Measurements from ENCODE around the gene TBC1D4.

The TBC1D4 gene

DNA sequence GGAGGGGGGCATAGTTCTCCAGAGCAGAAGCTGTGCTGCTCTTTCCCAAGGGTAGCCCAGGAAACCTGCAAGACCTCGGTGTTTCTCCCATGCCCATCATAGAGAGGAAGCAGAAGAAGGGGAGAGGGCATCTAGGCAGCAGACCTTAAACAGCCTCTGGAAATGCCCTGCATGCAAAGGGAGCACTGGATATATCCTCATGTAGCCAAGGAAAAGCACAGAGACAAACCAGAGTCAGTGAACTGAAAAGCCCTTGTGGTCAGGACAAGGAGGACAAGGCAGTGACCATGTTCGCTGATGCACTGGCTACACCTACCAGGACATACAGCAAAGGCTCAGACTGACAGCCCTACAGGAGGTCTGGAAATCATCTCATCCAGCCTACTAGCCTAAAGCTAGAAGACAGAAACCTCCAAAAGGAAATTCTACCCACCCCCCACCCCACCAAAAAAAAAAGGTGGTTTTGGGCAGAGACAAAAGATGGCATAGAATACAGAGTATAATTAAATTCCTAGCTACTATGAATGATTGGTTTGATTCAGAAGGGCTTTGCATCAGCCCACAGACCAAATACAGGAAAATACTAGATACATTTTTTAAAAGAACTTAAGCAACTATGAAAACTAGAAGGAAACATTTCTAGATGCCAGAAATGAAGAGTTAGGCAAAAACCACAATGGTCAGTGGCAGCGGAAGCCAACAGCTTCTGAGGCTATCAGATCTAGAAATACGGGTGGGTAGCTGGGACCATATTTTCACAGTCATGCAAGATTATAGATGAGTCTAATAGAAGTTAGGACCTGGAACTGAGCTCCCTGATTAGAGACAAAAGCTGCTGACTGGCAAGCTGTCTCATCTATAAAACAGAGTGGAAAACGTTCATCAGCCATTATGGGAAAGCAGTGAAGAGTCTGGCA lies 4.4 kb upstream of the TBC1D4 start:
- DNase-seq, result peak; percentile 8

GRCh38 chr13:75485286-75486062 lies 3.5 kb upstream of the TBC1D4 start:
- peak; percentile 21 for DNase-seq

- DNase-seq, result no peak
Observed at GRCh38 chr13:75482820-75483079, 781 bp upstream of the TBC1D4 start.

DNA sequence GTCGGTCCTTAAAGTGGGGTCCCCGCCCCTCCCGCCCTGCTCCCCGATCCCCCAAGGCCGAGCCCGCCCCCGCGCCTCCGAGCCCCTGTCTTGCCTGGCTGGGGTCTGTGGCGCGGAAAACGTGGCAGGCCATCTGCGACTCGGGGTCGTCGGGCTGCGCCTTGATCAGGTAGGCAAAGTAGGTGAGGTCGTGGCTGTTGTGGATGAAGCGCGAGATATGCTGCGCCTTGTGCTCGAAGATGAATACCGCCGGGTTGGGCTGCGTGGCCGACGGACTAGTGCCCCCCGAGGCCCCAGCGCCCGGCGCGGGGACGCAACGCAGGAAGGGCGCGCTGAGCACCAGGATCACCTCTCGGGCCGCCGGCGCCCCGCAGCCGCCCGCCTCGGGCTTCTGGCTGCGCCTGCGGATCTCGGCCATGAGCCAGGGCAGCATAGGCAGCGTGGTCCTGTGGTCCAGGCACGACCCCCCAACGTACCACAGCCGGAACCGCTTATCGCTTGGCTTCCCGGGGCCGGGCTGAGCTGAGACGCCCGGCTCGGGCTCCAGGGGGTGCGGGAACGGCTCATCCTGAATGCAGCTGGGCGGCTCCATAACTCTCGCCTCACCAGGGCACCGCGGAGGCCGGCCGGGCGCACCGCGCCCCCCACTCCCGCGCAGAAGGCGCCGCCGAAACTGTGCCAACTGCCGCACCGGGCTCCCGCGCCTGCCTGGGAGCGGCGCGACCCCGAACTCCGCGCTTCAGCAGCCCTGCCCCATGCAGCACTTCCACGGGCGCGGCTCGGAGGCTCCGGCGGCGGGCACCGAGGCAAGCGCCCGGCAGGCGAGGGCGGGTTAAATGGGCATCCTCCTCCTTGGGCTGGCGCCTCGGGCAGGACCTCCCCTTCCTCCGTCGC lies 546 bp downstream of the TBC1D4 start:
- DNase-seq, result peak; percentile 45

DNA sequence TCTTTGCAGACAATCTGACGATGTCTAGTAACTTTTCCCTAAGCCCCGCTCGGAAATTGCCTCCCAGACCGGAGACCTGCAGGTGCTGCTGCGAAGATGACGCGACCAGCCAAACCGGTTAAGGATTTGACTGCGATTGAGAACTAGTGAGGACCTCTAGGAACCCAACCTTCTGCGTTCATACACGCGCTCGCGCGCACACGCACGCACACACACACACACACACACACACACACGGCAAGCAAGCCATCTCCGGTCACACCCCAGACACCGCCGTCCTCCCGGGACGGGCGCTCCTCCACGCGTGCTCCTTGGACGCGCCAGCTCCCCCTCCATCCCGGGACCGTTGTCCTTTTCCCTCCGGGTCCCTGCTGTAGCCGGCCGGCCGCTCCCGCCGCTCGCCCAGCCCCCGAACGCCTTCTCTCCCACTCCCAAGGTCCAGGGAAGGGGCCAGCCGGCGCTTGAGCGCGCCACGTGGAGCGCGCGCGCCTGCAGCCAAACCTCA lies 1.2 kb downstream of the TBC1D4 start:
- peak; percentile 88 for DNase-seq

GRCh38 chr13:75479102-75479740 lies 2.7 kb downstream of the TBC1D4 start:
- peak; percentile 79 for DNase-seq

DNA sequence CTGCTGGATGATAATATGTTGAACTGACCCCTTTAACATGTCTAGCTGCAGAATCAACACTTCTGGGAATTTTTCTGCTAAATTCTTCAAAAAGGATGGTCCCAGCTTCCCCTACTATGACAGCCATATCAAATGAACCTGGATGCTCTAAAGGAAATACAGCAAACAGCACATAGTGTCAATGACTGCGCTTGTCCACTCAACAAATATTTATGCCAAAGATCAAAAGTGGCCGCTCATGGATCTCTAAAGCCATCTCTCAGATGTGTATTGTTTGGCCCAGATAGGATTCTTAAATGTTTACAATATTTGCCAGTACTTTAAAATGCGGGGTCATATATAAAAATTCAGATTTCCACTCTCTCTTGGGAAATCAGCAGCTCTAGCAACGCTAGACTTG lies 3.3 kb downstream of the TBC1D4 start:
- DNase-seq, result peak; percentile 72

- DNase-seq, result no peak
Observed at GRCh38 chr13:75474956-75475355, 7.0 kb downstream of the TBC1D4 start.

GRCh38 chr13:75473468-75473867 lies 8.5 kb downstream of the TBC1D4 start:
- no peak for DNase-seq

DNA sequence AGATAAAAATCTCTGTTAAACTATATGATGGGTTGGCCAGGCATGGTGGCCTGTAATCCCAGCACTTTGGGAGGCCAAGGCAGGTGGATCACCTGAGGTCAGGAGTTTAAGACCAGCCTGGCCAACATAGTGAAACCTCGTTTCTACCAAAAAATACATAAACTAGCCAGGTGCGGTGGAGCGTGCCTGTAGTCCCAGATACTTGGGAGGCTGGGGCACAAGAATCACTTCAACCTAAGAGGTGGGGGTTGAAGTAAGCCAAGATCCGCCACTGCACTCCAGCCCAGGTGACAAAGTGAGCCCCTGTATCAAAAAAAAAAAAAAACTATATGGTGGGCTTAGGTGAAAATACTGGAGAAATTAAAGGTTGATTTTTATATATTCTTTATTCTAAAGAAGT lies 11.3 kb downstream of the TBC1D4 start:
- DNase-seq, result no peak

GRCh38 chr13:75469047-75469446 lies 12.9 kb downstream of the TBC1D4 start:
- DNase-seq, result no peak

GRCh38 chr13:75468602-75469001 lies 13.4 kb downstream of the TBC1D4 start:
- no peak for DNase-seq

GRCh38 chr13:75468098-75468497 lies 13.9 kb downstream of the TBC1D4 start:
- DNase-seq, result no peak

- DNase-seq, result peak; percentile 70
Observed at GRCh38 chr13:75467040-75467728, 14.8 kb downstream of the TBC1D4 start.

GRCh38 chr13:75465236-75465635 lies 16.7 kb downstream of the TBC1D4 start:
- DNase-seq, result no peak

- DNase-seq, result no peak
Observed at GRCh38 chr13:75461314-75461713, 20.7 kb downstream of the TBC1D4 start.

DNA sequence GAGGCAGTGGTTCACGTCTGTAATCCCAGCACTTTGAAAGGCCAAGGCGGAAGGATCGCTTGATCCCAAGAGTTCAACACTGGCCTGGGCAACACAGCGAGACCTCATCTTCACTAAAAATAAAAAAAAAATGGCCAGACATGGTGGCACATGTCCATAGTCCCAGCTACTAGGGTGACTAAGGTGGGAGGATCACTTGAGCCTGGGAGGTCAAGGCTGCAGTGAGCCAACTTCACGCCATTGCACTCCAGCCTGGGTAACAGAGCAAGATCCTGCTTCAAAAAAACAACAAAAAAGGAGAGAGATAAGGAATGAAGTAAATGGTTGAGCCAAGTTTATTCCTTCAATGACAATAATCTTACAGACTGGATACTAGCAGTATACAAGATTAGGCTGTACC lies 21.3 kb downstream of the TBC1D4 start:
- no peak for DNase-seq

- DNase-seq, result peak; percentile 72
Observed at GRCh38 chr13:75458696-75459422, 23.1 kb downstream of the TBC1D4 start.

- peak; percentile 29 for DNase-seq
Observed at GRCh38 chr13:75455962-75456361, 26.0 kb downstream of the TBC1D4 start.

DNA sequence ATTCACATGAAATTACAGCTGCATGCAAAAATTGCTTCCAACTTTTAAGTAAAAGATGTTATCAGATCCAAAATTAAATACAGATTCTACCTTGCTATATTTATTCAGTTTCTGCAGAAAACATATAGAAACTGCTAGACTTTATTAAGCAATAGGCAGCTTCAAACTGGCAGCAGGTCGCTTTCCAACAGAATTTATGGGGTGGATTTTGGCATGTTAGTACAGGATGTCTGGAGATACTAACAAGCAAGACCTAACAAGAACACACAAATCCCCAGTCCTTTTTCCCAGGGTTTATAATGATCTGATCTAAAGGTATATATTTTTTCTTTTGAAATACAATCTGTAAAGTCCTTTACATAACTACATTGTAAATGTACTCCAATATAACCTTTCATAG lies 27.5 kb downstream of the TBC1D4 start:
- DNase-seq, result no peak

DNA sequence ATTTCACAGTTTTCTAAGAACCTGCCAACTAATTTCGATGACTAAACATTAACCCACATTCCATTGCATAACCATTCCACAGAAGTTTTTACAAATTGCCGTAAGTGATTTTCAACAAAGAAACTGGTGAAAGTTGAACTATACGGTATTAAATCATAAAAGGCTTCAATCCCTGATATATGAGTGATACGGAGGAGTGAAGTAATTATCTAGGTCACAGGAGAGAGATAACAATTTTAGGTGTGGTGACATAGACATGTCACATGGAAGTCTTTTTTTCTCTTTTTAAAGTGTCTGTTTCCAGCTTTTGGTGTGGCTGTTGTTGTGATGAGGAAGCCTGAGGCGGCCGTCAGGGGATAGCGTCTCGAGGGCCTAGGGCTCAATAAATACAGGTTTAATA lies 29.4 kb downstream of the TBC1D4 start:
- DNase-seq, result no peak

Measured in DMS53 (cell line).